ENCODE measurements around the gene ABHD6.
"Not testable (repeated sequence)": the region's sequence is repeated elsewhere in the genome, so short reads cannot be mapped to it uniquely, and the experiment has no call there.

Gene ABHD6

DNA sequence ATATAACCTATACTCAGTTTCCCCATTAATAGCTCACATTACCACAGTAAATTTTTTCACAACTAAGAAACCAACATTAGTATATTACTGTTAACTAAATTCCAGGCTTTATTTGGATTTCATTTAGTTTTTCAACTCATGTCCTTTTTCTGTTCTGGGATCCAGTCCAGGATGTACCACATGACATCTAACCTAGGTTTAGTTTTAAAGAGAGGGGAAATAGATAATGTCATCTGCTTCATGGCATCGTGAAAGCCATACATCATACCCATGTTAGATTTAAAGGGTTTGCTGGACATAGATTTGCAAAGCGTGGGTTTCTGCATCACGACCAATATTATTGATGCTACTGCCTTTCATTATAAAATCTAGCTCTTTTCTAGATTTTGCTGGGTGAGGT is 35.3 kb downstream of the ABHD6 start:
- TF ChIP-seq, protein P1, sequence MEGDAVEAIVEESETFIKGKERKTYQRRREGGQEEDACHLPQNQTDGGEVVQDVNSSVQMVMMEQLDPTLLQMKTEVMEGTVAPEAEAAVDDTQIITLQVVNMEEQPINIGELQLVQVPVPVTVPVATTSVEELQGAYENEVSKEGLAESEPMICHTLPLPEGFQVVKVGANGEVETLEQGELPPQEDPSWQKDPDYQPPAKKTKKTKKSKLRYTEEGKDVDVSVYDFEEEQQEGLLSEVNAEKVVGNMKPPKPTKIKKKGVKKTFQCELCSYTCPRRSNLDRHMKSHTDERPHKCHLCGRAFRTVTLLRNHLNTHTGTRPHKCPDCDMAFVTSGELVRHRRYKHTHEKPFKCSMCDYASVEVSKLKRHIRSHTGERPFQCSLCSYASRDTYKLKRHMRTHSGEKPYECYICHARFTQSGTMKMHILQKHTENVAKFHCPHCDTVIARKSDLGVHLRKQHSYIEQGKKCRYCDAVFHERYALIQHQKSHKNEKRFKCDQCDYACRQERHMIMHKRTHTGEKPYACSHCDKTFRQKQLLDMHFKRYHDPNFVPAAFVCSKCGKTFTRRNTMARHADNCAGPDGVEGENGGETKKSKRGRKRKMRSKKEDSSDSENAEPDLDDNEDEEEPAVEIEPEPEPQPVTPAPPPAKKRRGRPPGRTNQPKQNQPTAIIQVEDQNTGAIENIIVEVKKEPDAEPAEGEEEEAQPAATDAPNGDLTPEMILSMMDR (IDR thresholded peaks at IDR 0.05; ENCODE audit: insufficient read depth, low read length, poor library complexity, severe bottlenecking) = no peak
- no peak for TF ChIP-seq EZH2phosphoT487 (conservative IDR thresholded peaks at IDR 0.05; ENCODE audit: low read length)
- Histone ChIP-seq H3K4me3 (ENCODE audit: insufficient read depth, low read length, poor library complexity, severe bottlenecking) (no peak overlapping the region), H3K79me2 (ENCODE audit: insufficient read depth, low read length) (no peaks in the 10 kb centered on the region), H3K36me3 (ENCODE audit: low read length) (peaks cover 4% of the 10 kb centered on the region), H3K9me2 (replicated peaks; ENCODE audit: insufficient read depth, low read length) (no peaks in the 10 kb centered on the region), H3F3A (ENCODE audit: insufficient read depth) (no peaks in the 10 kb centered on the region), H3K27me3 (ENCODE audit: low read length) (no peaks in the 10 kb centered on the region), H3K9me3 (ENCODE audit: insufficient read depth, low read length) (no peaks in the 10 kb centered on the region), H4K20me1 (ENCODE audit: low read depth, low read length) (no peaks in the 10 kb centered on the region), H3K27ac (ENCODE audit: low read depth, low read length) (no peak overlapping the region), H2AFZ (ENCODE audit: low read depth, low read length, severe bottlenecking) (no peak overlapping the region), H3K9ac (ENCODE audit: low read length) (no peak overlapping the region), H3K4me2 (ENCODE audit: low read depth, low read length, poor library complexity, severe bottlenecking) (no peak overlapping the region)

DNA sequence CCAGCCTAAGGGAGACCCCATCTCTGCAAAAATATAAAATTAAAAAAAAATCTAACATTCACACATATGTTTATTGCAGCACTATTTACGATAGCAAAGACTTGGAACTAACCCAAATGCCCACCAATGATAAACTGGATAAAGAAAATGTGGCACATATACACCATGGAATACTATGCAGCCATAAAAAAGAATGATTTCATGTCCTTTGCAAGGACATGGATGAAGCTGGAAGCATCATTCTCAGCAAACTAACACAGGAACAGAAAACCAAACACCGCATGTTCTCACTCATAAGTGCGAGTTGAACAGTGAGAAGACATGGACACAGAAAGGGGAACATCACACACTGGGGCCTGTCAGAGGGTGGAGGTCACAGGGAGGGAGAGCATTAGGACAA is 35.8 kb downstream of the ABHD6 start:
- H3K9me3 ChIP-seq (ENCODE audit: insufficient read depth, low read length); H3K4me2 ChIP-seq (ENCODE audit: low read depth, low read length, poor library complexity, severe bottlenecking); H3K36me3 ChIP-seq (ENCODE audit: low read length); H3K4me3 ChIP-seq (ENCODE audit: insufficient read depth, low read length, poor library complexity, severe bottlenecking); H2AFZ ChIP-seq (ENCODE audit: low read depth, low read length, severe bottlenecking); H3K9ac ChIP-seq (ENCODE audit: low read length); H3K79me2 ChIP-seq (ENCODE audit: insufficient read depth, low read length); H3F3A ChIP-seq (ENCODE audit: insufficient read depth); H3K27me3 ChIP-seq (ENCODE audit: low read length); H3K27ac ChIP-seq (ENCODE audit: low read depth, low read length); H3K9me2 ChIP-seq (replicated peaks; ENCODE audit: insufficient read depth, low read length); H4K20me1 ChIP-seq (ENCODE audit: low read depth, low read length): not testable (repeated sequence)

DNA sequence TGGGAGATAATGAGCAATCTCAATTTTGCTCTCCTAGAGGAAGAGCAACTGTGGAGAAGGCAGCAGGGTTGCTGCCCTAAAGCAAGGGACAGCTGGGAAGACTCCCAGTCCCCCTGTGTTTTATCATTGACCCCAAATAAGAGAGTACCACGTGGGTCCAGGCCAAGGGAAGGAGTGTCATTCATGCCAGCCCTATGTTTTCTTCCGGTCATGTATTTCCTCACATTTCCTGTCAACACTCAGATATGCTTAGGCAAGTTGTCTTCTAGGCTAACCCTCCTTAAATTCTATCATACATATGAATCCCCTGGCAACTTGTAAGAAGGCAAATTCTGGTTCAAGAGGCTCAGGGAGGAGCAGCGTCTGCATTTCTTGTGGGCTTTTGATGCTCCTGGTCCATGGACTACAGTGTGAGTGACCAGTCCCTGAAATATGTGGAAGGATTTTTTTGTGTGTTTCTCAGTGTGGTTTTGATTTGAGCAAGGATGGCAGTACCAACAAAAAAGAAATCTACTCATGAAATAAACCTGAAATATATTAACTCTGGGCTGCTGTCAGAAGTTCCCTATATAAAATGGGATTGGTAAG is 36.5 kb downstream of the ABHD6 start:
- Histone ChIP-seq H3K9me2 (replicated peaks; ENCODE audit: insufficient read depth, low read length) (no peaks in the 10 kb centered on the region), H3K9ac (ENCODE audit: low read length) (no peak overlapping the region), H2AFZ (ENCODE audit: low read depth, low read length, severe bottlenecking) (no peak overlapping the region), H3K4me3 (ENCODE audit: insufficient read depth, low read length, poor library complexity, severe bottlenecking) (no peak overlapping the region), H3F3A (ENCODE audit: insufficient read depth) (no peaks in the 10 kb centered on the region), H3K27ac (ENCODE audit: low read depth, low read length) (no peak overlapping the region), H3K4me2 (ENCODE audit: low read depth, low read length, poor library complexity, severe bottlenecking) (no peak overlapping the region), H3K79me2 (ENCODE audit: insufficient read depth, low read length) (no peaks in the 10 kb centered on the region), H3K9me3 (ENCODE audit: insufficient read depth, low read length) (no peaks in the 10 kb centered on the region), H3K36me3 (ENCODE audit: low read length) (peaks cover 4% of the 10 kb centered on the region), H4K20me1 (ENCODE audit: low read depth, low read length) (no peaks in the 10 kb centered on the region), H3K27me3 (ENCODE audit: low read length) (no peaks in the 10 kb centered on the region)
- TF ChIP-seq, protein P1 (IDR thresholded peaks at IDR 0.05; ENCODE audit: insufficient read depth, low read length, poor library complexity, severe bottlenecking) = no peak
- no peak for TF ChIP-seq EZH2phosphoT487 (conservative IDR thresholded peaks at IDR 0.05; ENCODE audit: low read length)

DNA sequence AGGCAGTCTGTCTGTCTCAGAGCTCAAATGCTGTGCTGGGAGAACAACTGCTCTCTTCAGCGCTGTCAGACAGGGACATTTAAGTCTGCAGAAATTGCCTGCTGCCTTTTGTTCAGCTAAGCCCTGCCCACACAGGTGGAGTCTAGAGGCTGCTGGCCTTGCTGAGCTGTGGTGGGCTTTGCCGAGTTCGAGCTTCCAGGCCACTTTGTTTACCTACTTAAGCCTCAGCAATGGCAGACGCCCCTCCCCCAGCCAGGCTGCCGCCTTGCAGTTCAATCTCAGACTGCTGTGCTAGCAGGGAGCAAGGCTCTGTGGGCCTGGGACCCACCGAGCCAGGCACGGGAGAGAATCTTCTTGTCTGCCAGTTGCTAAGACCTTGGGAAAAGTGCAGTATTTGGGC is 43.5 kb downstream of the ABHD6 start:
- H3K9ac ChIP-seq (ENCODE audit: low read length) = no peak overlapping the region
- H3K4me3 ChIP-seq (ENCODE audit: insufficient read depth, low read length, poor library complexity, severe bottlenecking) = no peak overlapping the region
- H3K36me3 ChIP-seq (ENCODE audit: low read length) = no peaks in the 10 kb centered on the region
- no peak overlapping the region for H3K27ac ChIP-seq (ENCODE audit: low read depth, low read length)
- H2AFZ ChIP-seq (ENCODE audit: low read depth, low read length, severe bottlenecking) = no peak overlapping the region
- no peak overlapping the region for H3K4me2 ChIP-seq (ENCODE audit: low read depth, low read length, poor library complexity, severe bottlenecking)
- no peaks in the 10 kb centered on the region for H3K9me3 ChIP-seq (ENCODE audit: insufficient read depth, low read length)
- H3K9me2 ChIP-seq (replicated peaks; ENCODE audit: insufficient read depth, low read length) = no peaks in the 10 kb centered on the region
- no peaks in the 10 kb centered on the region for H3F3A ChIP-seq (ENCODE audit: insufficient read depth)
- no peaks in the 10 kb centered on the region for H3K79me2 ChIP-seq (ENCODE audit: insufficient read depth, low read length)
- H4K20me1 ChIP-seq (ENCODE audit: low read depth, low read length) = no peaks in the 10 kb centered on the region
- no peak for TF ChIP-seq EZH2phosphoT487 (conservative IDR thresholded peaks at IDR 0.05; ENCODE audit: low read length)
- no peaks in the 10 kb centered on the region for H3K27me3 ChIP-seq (ENCODE audit: low read length)

Data from SU-DHL-6 (cell line).